H9 (cell line): Measurements from ENCODE around the gene IGFBP4. TPM values are rescaled to one million over a fixed set of nuclear protein-coding genes. Genes with fewer than 3 reads are reported as not detected.
A peak's percentile ranks its signal among the peaks of the same experiment; 100 is the strongest.

ENCODE experiments used
- DNase-seq: peaks from one replicate; pipeline ENCODE4 v3.0.0-alpha.2; 2017
- H2AFZ ChIP-seq: one replicate; pipeline ENCODE4 v1.6.1; 2013; ENCODE audit warnings: mild to moderate bottlenecking, low read length, control low read depth, moderate library complexity
- H2AK5ac ChIP-seq: 2 replicates; pipeline ENCODE4 v1.6.1; 2013; ENCODE audit warnings: low read length, control low read depth, mixed read lengths; ENCODE audit not compliant: insufficient read length
- H2BK120ac ChIP-seq: one replicate; pipeline ENCODE4 v1.6.1; 2013; ENCODE audit warnings: low read depth, mild to moderate bottlenecking, low read length, control low read depth, inconsistent platforms; ENCODE audit not compliant: poor library complexity, severe bottlenecking
- H2BK12ac ChIP-seq: 2 replicates; pipeline ENCODE4 v1.6.1; 2013; ENCODE audit warnings: low read length, control low read depth, mixed read lengths, low read depth; ENCODE audit not compliant: insufficient read length
- H2BK15ac ChIP-seq: 2 replicates; pipeline ENCODE4 v1.6.1; 2013; ENCODE audit warnings: low read depth, low read length, control low read depth
- H2BK20ac ChIP-seq: one replicate; pipeline ENCODE4 v1.6.1; 2013; ENCODE audit warnings: low read depth, mild to moderate bottlenecking, low read length, control low read depth, inconsistent platforms; ENCODE audit not compliant: poor library complexity, severe bottlenecking
- H2BK5ac ChIP-seq: 2 replicates; pipeline ENCODE4 v1.6.1; 2013; ENCODE audit warnings: low read length, control low read depth, mixed read lengths; ENCODE audit not compliant: insufficient read length
- H3K14ac ChIP-seq: 2 replicates; pipeline ENCODE4 v1.6.1; 2013; ENCODE audit warnings: low read length, control low read depth; ENCODE audit not compliant: insufficient read depth
- H3K18ac ChIP-seq: 2 replicates; pipeline ENCODE4 v1.6.1; 2013; ENCODE audit warnings: low read depth, mild to moderate bottlenecking, mixed read lengths, low read length, control low read depth; ENCODE audit not compliant: insufficient read length
- H3K23ac ChIP-seq: 2 replicates; pipeline ENCODE4 v1.6.1; 2013; ENCODE audit warnings: low read length, control low read depth, mixed read lengths, low read depth; ENCODE audit not compliant: insufficient read length
- H3K23me2 ChIP-seq: 2 replicates; pipeline ENCODE4 v1.6.1; 2013; ENCODE audit warnings: low read depth, mild to moderate bottlenecking, mixed read lengths, low read length, control low read depth; ENCODE audit not compliant: insufficient read length, poor library complexity, severe bottlenecking
- H3K27ac ChIP-seq: 2 replicates; pipeline ENCODE4 v1.5.1; 2013; ENCODE audit warnings: low read length, control low read depth, mixed read lengths, low read depth; ENCODE audit not compliant: insufficient read length
- H3K27me3 ChIP-seq: 2 replicates; pipeline ENCODE4 v1.6.1; 2013; ENCODE audit warnings: low read length, control low read depth, inconsistent platforms; ENCODE audit not compliant: insufficient read depth
- H3K4ac ChIP-seq: 2 replicates; pipeline ENCODE4 v1.6.1; 2013; ENCODE audit warnings: low read depth, mild to moderate bottlenecking, control low read depth, inconsistent platforms, low read length, moderate library complexity
- H3K4me1 ChIP-seq: 2 replicates; pipeline ENCODE4 v1.6.1; 2013; ENCODE audit warnings: low read length, control low read depth, inconsistent platforms; ENCODE audit not compliant: insufficient read depth
- H3K4me2 ChIP-seq: 2 replicates; pipeline ENCODE4 v1.6.1; 2013; ENCODE audit warnings: low read length, control low read depth, mixed read lengths; ENCODE audit not compliant: insufficient read length, insufficient read depth
- H3K56ac ChIP-seq: 2 replicates; pipeline ENCODE4 v1.6.1; 2013; ENCODE audit warnings: low read depth, mild to moderate bottlenecking, mixed read lengths, low read length, control low read depth; ENCODE audit not compliant: insufficient read length
- H3K79me1 ChIP-seq: 2 replicates; pipeline ENCODE4 v1.6.1; 2013; ENCODE audit warnings: low read depth, mild to moderate bottlenecking, moderate library complexity, low read length, control low read depth, inconsistent platforms; ENCODE audit not compliant: insufficient read depth, poor library complexity, severe bottlenecking
- H3K79me2 ChIP-seq: 2 replicates; pipeline ENCODE4 v1.6.1; 2013; ENCODE audit warnings: low read length, control low read depth, inconsistent platforms; ENCODE audit not compliant: insufficient read depth
- H3K9ac ChIP-seq: 2 replicates; pipeline ENCODE4 v1.6.1; 2013; ENCODE audit warnings: low read length, control low read depth, mixed read lengths; ENCODE audit not compliant: insufficient read length; ENCODE audit errors: extremely low read depth
- H3K9me3 ChIP-seq: one replicate; pipeline ENCODE4 v1.6.1; 2013; ENCODE audit warnings: low read depth, low read length, inconsistent platforms; ENCODE audit not compliant: control insufficient read depth
- H3T11ph ChIP-seq: one replicate; pipeline ENCODE4 v1.6.1; 2013; ENCODE audit warnings: mild to moderate bottlenecking, low read length, control low read depth, inconsistent platforms
- H4K20me1 ChIP-seq: one replicate; pipeline ENCODE4 v1.6.1; 2013; ENCODE audit not compliant: control insufficient read depth, insufficient read length, insufficient read depth
- H4K5ac ChIP-seq: 2 replicates; pipeline ENCODE4 v1.6.1; 2013; ENCODE audit warnings: low read depth, mild to moderate bottlenecking, mixed read lengths, low read length, control low read depth; ENCODE audit not compliant: insufficient read length
- H4K8ac ChIP-seq: replicated peaks from 2 replicates; pipeline ENCODE4 v1.6.1; 2013; ENCODE audit warnings: low read length, control low read depth, mixed read lengths, low read depth; ENCODE audit not compliant: insufficient read length
- H4K91ac ChIP-seq: 2 replicates; pipeline ENCODE4 v1.6.1; 2013; ENCODE audit warnings: low read depth, mild to moderate bottlenecking, moderate library complexity, mixed read lengths, low read length, control low read depth; ENCODE audit not compliant: insufficient read length
- H3K27ac Mint-ChIP-seq, 3 experiments: 2 replicates in 2 of 3; 3 replicates in 1 of 3; pipeline ENCODE4 v1.8.0; 2020 to 2021; ENCODE audit warnings: mixed read lengths in 3 of 3, mild to moderate bottlenecking in 1 of 3, moderate library complexity in 1 of 3
- H3K27me3 Mint-ChIP-seq: 2 replicates; pipeline ENCODE4 v1.8.0; 2021; ENCODE audit warnings: low read depth, mild to moderate bottlenecking, moderate library complexity, mixed read lengths
- H3K36me3 Mint-ChIP-seq, 3 experiments: 2 replicates in 2 of 3; 3 replicates in 1 of 3; pipeline ENCODE4 v1.8.0; 2020 to 2021; ENCODE audit warnings: low read depth in 3 of 3, mixed read lengths in 3 of 3; ENCODE audit not compliant: insufficient read depth in 1 of 3
- H3K4me1 Mint-ChIP-seq, 2 experiments: 2 replicates each; pipeline ENCODE4 v1.8.0; 2020; ENCODE audit warnings: mixed read lengths in 2 of 2
- H3K4me3 Mint-ChIP-seq, 2 experiments: 2 replicates in 1 of 2; 3 replicates in 1 of 2; pipeline ENCODE4 v1.8.0; 2020 to 2021; ENCODE audit warnings: mild to moderate bottlenecking in 2 of 2, mixed read lengths in 2 of 2, moderate library complexity in 1 of 2
- H3K9me3 Mint-ChIP-seq, 2 experiments: 2 replicates in 1 of 2; 3 replicates in 1 of 2; pipeline ENCODE4 v1.8.0; 2020; ENCODE audit warnings: mild to moderate bottlenecking in 2 of 2, mixed read lengths in 2 of 2, moderate library complexity in 1 of 2
- CTCF ChIP-seq: fragments of 200-600 bp; sonication (generic); conservative IDR thresholded peaks from 3 replicates; pipeline ENCODE4 v1.8.0; 2021; ENCODE audit warnings: antibody characterized with exemption, mild to moderate bottlenecking
- WGBS: extraction: QIAGEN DNeasy Blood & Tissue Kit; methylation state at CpG from one replicate; pipeline ENCODE4 v1.1.7; 2013; ENCODE audit warnings: missing lambda C conversion rate, low lambda C conversion rate, mixed read lengths; ENCODE audit not compliant: insufficient read length; ENCODE audit errors: extremely low coverage; 5-methylcytosine and 5-hydroxymethylcytosine counted together
- total RNA-seq: library from RNA; stranded (reverse); gene quantifications from 2 replicates; pipeline ENCODE4 v1.2.1, GENCODE V29; 2021

IGFBP4 gene
- total RNA-seq, 1 experiment from 2014 or later: 49.9 TPM

- Histone ChIP-seq H3K79me2 (no peaks in the 10 kb centered on the region; the same call in 1 of the 2 replicates), H3K23me2 (peaks cover 2% of the 10 kb centered on the region), H4K5ac (no peak overlapping the region), H4K20me1 (no peaks in the 10 kb centered on the region), H3K56ac (no peak overlapping the region), H2BK120ac (no peak overlapping the region), H2BK5ac (no peak overlapping the region), H3K23ac (no peak overlapping the region), H4K8ac (no peak overlapping the region), H3K18ac (no peak overlapping the region), H2BK20ac (no peak overlapping the region), H4K91ac (no peak overlapping the region), H3K14ac (no peak overlapping the region), H3T11ph (no peak overlapping the region), H3K79me1 (no peaks in the 10 kb centered on the region), H3K27me3 (no peaks in the 10 kb centered on the region), H3K4ac (no peak overlapping the region), H3K9ac (no peak overlapping the region), H3K4me2 (no peak overlapping the region), H2AFZ (no peak overlapping the region), H2AK5ac (no peak overlapping the region), H2BK15ac (no peak overlapping the region), H3K9me3 (no peaks in the 10 kb centered on the region), H2BK12ac (no peak overlapping the region), H3K4me1 (peaks cover 6% of the 10 kb centered on the region), H3K27ac (no peak overlapping the region)
- Mint-ChIP-seq H3K4me3 (no peak overlapping the region), H3K9me3 (no peaks in the 10 kb centered on the region), H3K27me3 (0 out of 2 replicates have a peak, but pooled peaks cover under 1% of the 10 kb centered on the region), H3K36me3 (peaks cover 20 to 21% (median 21%) of the 10 kb centered on the region in 3 experiments; a peak in 6 of 7 replicates), H3K4me1 (peaks cover 26 to 31% of the 10 kb centered on the region in 2 experiments), H3K27ac (no peak overlapping the region)
- TF ChIP-seq CTCF: peak; percentile 72
- WGBS: no CpG with 5 or more reads among the region's 3 CpGs
- DNase-seq: peak; percentile 79
Measured at GRCh38 chr17:40450175-40450574, 6.9 kb downstream of the IGFBP4 start.
